PC-9 (cell line): ENCODE data around the gene CACNA1H. TPM values are rescaled to one million over a fixed set of nuclear protein-coding genes. Genes with fewer than 3 reads are reported as not detected.

Experiments used
- BruUV-seq: library from RNA; stranded (reverse); fragments of 400-500 nt; replicated peaks from 2 replicates; lab custom pipeline; 2021; lab: Mats Ljungman, UMichigan
- CTCF ChIA-PET: fragments of 300-600 bp; sonication (Branson Sonifier 250); formaldehyde crosslinking; loops from one replicate; lab custom pipeline; 2022; ENCODE audit warnings: antibody characterized with exemption; lab: Charles Lee
- POLR2A ChIA-PET: fragments of 300-600 bp; sonication (Branson Sonifier 250); formaldehyde crosslinking; loops from one replicate; lab custom pipeline; 2022; ENCODE audit warnings: antibody characterized with exemption; ENCODE audit not compliant: unreplicated experiment; lab: Charles Lee
- DNase-seq, 2 experiments: peaks; one replicate each; pipeline versions ENCODE4 v3.0.0 to v3.0.0-alpha.2; 2015 to 2022; ENCODE audit warnings: mixed read lengths in 1 of 2
- H2AFZ ChIP-seq: fragments of 200-600 bp; sonication (generic); 2 replicates; pipeline ENCODE4 v1.8.1; 2017; ENCODE audit warnings: antibody characterized with exemption
- H3F3A ChIP-seq: fragments of 200-600 bp; sonication (generic); 2 replicates; pipeline ENCODE4 v1.8.1; 2017; ENCODE audit warnings: antibody characterized with exemption, mild to moderate bottlenecking, low read depth; ENCODE audit not compliant: insufficient read depth
- H3K27ac ChIP-seq: fragments of 200-600 bp; sonication (generic); 2 replicates; pipeline ENCODE4 v1.6.1; 2016; ENCODE audit warnings: mixed run types
- H3K27me3 ChIP-seq: fragments of 200-600 bp; sonication (generic); 2 replicates; pipeline ENCODE4 v1.6.1; 2016; ENCODE audit warnings: low read depth, mixed run types; ENCODE audit not compliant: insufficient read depth
- H3K36me3 ChIP-seq: fragments of 200-600 bp; sonication (generic); 2 replicates; pipeline ENCODE4 v1.6.1; 2016; ENCODE audit warnings: low read depth, mixed run types
- H3K4me1 ChIP-seq: fragments of 200-600 bp; sonication (generic); replicated peaks from 2 replicates; pipeline ENCODE4 v1.6.1; 2016; ENCODE audit warnings: mixed run types; ENCODE audit not compliant: insufficient read depth
- H3K4me2 ChIP-seq: fragments of 200-600 bp; sonication (generic); 2 replicates; pipeline ENCODE4 v1.6.1; 2017; ENCODE audit warnings: mixed run types
- H3K4me3 ChIP-seq: fragments of 200-600 bp; sonication (generic); 2 replicates; pipeline ENCODE4 v1.6.1; 2016; ENCODE audit warnings: mixed run types
- H3K79me2 ChIP-seq: fragments of 200-600 bp; sonication (generic); 2 replicates; pipeline ENCODE4 v1.6.1; 2017; ENCODE audit warnings: low read depth, mixed run types
- H3K9me2 ChIP-seq: fragments of 200-600 bp; sonication (generic); 2 replicates; pipeline ENCODE4 v1.8.1; 2017; ENCODE audit warnings: mild to moderate bottlenecking; ENCODE audit not compliant: insufficient read depth
- H3K9me3 ChIP-seq: fragments of 200-600 bp; sonication (generic); 2 replicates; pipeline ENCODE4 v1.8.1; 2016; ENCODE audit warnings: low read depth; ENCODE audit not compliant: insufficient read depth
- H4K20me1 ChIP-seq: fragments of 200-600 bp; sonication (generic); 2 replicates; pipeline ENCODE4 v1.8.1; 2017; ENCODE audit not compliant: insufficient read depth
- CTCF ChIP-seq: fragments of 200-600 bp; sonication (generic); conservative IDR thresholded peaks from 2 replicates; pipeline ENCODE4 v1.6.1; 2017; ENCODE audit warnings: mixed run types, antibody characterized with exemption, mild to moderate bottlenecking, moderate library complexity
- EZH2 ChIP-seq: fragments of 200-600 bp; sonication (generic); IDR thresholded peaks from 2 replicates; pipeline ENCODE4 v1.8.0; 2017; ENCODE audit warnings: antibody characterized with exemption, low read depth
- intact Hi-C: fragments of 100-400 bp; cut with micrococcal nuclease; formaldehyde crosslinking; loops from one replicate; pipeline ENCODE4 v1.10.0; 2022; ENCODE audit not compliant: unreplicated experiment
- total RNA-seq: library from RNA; stranded (reverse); gene quantifications from 2 replicates; pipeline ENCODE4 v1.2.3, GENCODE V29; 2021

CACNA1H gene
- total RNA-seq, 1 experiment from 2014 or later: not detected

GRCh38 chr16:1106659-1107058, 46.2 kb upstream of the CACNA1H start:
- H3K36me3 ChIP-seq: no peaks in the 10 kb centered on the region
- H3K9me3 ChIP-seq: no peaks in the 10 kb centered on the region
- H3K27ac ChIP-seq: no peak overlapping the region
- BruUV-seq: no TSS peak
- TF ChIP-seq EZH2: no peak
- no peak for TF ChIP-seq CTCF
- CTCF ChIA-PET: interaction anchor here (0.7 kb wide), 1 partner anchor 68 kb away, joined by 3 read pairs; no protein-coding TSS in a partner anchor
- POLR2A ChIA-PET: no interaction called here
- no peak overlapping the region for H3K4me3 ChIP-seq
- H3K4me2 ChIP-seq: no peak overlapping the region
- H3K4me1 ChIP-seq: no peaks in the 10 kb centered on the region
- DNase-seq: no peak
- H3K9me2 ChIP-seq: no peaks in the 10 kb centered on the region
- no peaks in the 10 kb centered on the region for H3F3A ChIP-seq
- no peak overlapping the region for H2AFZ ChIP-seq
- H4K20me1 ChIP-seq: no peaks in the 10 kb centered on the region
- intact Hi-C loops: no loop called here
- peaks cover 68% of the 10 kb centered on the region for H3K27me3 ChIP-seq
- no peaks in the 10 kb centered on the region for H3K79me2 ChIP-seq

- CTCF ChIA-PET: interaction anchor here (0.7 kb wide), 1 partner anchor 67 kb away, joined by 3 read pairs; no protein-coding TSS in a partner anchor
- intact Hi-C loops: no loop called here
Observed at GRCh38 chr16:1107141-1107540, 45.8 kb upstream of the CACNA1H start.

GRCh38 chr16:1107731-1108130, 45.2 kb upstream of the CACNA1H start:
- Histone ChIP-seq H4K20me1 (no peaks in the 10 kb centered on the region), H3F3A (no peaks in the 10 kb centered on the region), H3K36me3 (no peaks in the 10 kb centered on the region), H3K79me2 (no peaks in the 10 kb centered on the region), H3K9me3 (no peaks in the 10 kb centered on the region), H3K4me3 (no peak overlapping the region), H3K4me2 (no peak overlapping the region), H3K9me2 (no peaks in the 10 kb centered on the region), H3K27ac (no peak overlapping the region), H3K27me3 (peaks cover 79% of the 10 kb centered on the region), H2AFZ (no peak overlapping the region), H3K4me1 (no peaks in the 10 kb centered on the region)
- BruUV-seq: no TSS peak
- intact Hi-C loops: no loop called here
- ChIA-PET CTCF (no interaction called here), POLR2A (no interaction called here)
- TF ChIP-seq EZH2 (no peak), CTCF (no peak)
- no peak for DNase-seq

More at GRCh38 chr16:1107141-1107540, 45.8 kb upstream of the CACNA1H start:
- BruUV-seq: no TSS peak
- Histone ChIP-seq H2AFZ (no peak overlapping the region), H3K9me2 (no peaks in the 10 kb centered on the region), H3K4me3 (no peak overlapping the region), H3F3A (no peaks in the 10 kb centered on the region), H3K79me2 (no peaks in the 10 kb centered on the region), H3K27ac (no peak overlapping the region), H4K20me1 (no peaks in the 10 kb centered on the region), H3K9me3 (no peaks in the 10 kb centered on the region), H3K36me3 (no peaks in the 10 kb centered on the region), H3K4me2 (no peak overlapping the region), H3K27me3 (peaks cover 73% of the 10 kb centered on the region), H3K4me1 (no peaks in the 10 kb centered on the region)
- POLR2A ChIA-PET: no interaction called here
- TF ChIP-seq EZH2 (no peak), CTCF (no peak)
- DNase-seq: no peak
